Measurements from ENCODE around the gene C6orf89. TPM values are rescaled to one million over a fixed set of nuclear protein-coding genes. Genes with fewer than 3 reads are reported as not detected.
A peak's percentile ranks its signal among the peaks of the same experiment; 100 is the strongest.

The C6orf89 gene
- total RNA-seq, 1 experiment from 2014 or later, result 13.2 TPM

GRCh38 chr6:36850021-36850420 lies 35.7 kb upstream of the C6orf89 start (continued):
- TF ChIP-seq SMAD4 (CRISPR knock-in tag; IDR thresholded peaks at IDR 0.05), result no peak

DNA sequence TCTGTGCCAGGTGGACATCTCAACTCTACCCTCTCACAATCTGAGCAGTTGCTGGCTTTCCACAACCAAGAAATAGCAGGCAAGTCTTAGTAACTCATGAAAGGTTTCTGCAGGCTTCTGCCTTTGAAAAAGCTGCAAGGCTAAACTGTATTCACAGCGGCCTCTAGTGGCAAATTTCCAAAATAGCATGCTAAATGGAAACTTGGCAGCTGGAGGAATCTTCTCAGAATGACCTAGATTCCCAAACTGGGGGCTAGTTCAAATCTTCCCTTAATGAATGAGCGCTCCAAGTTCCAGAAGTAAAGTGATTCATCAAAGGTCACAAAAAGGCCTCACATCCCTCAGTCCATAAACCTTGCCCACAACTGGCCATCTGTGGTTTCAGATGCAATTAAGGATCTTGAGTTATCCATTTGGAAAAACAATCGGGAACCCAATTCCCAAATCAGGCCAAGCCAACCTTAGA lies 34.6 kb upstream of the C6orf89 start:
- peak; percentile 9; the same call in 1 of the 2 replicates for ATAC-seq
- TF ChIP-seq, protein P1, sequence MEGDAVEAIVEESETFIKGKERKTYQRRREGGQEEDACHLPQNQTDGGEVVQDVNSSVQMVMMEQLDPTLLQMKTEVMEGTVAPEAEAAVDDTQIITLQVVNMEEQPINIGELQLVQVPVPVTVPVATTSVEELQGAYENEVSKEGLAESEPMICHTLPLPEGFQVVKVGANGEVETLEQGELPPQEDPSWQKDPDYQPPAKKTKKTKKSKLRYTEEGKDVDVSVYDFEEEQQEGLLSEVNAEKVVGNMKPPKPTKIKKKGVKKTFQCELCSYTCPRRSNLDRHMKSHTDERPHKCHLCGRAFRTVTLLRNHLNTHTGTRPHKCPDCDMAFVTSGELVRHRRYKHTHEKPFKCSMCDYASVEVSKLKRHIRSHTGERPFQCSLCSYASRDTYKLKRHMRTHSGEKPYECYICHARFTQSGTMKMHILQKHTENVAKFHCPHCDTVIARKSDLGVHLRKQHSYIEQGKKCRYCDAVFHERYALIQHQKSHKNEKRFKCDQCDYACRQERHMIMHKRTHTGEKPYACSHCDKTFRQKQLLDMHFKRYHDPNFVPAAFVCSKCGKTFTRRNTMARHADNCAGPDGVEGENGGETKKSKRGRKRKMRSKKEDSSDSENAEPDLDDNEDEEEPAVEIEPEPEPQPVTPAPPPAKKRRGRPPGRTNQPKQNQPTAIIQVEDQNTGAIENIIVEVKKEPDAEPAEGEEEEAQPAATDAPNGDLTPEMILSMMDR (IDR thresholded peaks at IDR 0.05), result peak; percentile 75
- no peak for TF ChIP-seq GRHL2 (CRISPR knock-in tag; IDR thresholded peaks at IDR 0.05; ENCODE audit: insufficient replicate concordance, severe bottlenecking)
- Mint-ChIP-seq H3K36me3 (peaks cover 24% of the 10 kb centered on the region), H3K27me3 (ENCODE audit: low read depth) (no peaks in the 10 kb centered on the region; the same call in none of the 2 replicates), H3K9me3 (no peaks in the 10 kb centered on the region), H3K27ac (no peak overlapping the region; the same call in 1 of the 2 replicates), H3K4me3 (no peak overlapping the region), H3K4me1 (peaks cover 33% of the 10 kb centered on the region)
- CTCF ChIA-PET, result interaction anchor here (0.6 to 8.1 kb wide), 34 partner anchors 10 to 1829 kb away, joined by 3 to 179 read pairs (median 5); partner anchors contain the start of genes C6orf89 and PPIL1
- DNase-seq (ENCODE audit: low spot score), result peak; percentile 50
- POLR2A ChIA-PET, result interaction anchor here (0.6 kb wide), 1 partner anchor 872 kb away, joined by 6 read pairs; no protein-coding TSS in a partner anchor

- TF ChIP-seq ZNF423 (CRISPR knock-in tag; IDR thresholded peaks at IDR 0.05) (no peak), ZNF121 (CRISPR knock-in tag; IDR thresholded peaks at IDR 0.05) (no peak), FOXP4 (CRISPR knock-in tag; IDR thresholded peaks at IDR 0.05) (no peak), ZNF425 (CRISPR knock-in tag; conservative IDR thresholded peaks at IDR 0.05) (no peak), FOXP1 (CRISPR knock-in tag; IDR thresholded peaks at IDR 0.05; ENCODE audit: borderline replicate concordance) (no peak), MYBL2 (CRISPR knock-in tag; IDR thresholded peaks at IDR 0.05) (no peak), KAT7 (CRISPR knock-in tag; IDR thresholded peaks at IDR 0.05; ENCODE audit: borderline replicate concordance) (no peak), ARID4B (CRISPR knock-in tag; IDR thresholded peaks at IDR 0.05; ENCODE audit: borderline replicate concordance) (no peak), MXD4 (CRISPR knock-in tag; IDR thresholded peaks at IDR 0.05; ENCODE audit: borderline replicate concordance) (no peak), ZNF396 (CRISPR knock-in tag; IDR thresholded peaks at IDR 0.05; ENCODE audit: borderline replicate concordance) (no peak), ATF2 (CRISPR knock-in tag; IDR thresholded peaks at IDR 0.05; ENCODE audit: borderline replicate concordance, low read depth) (no peak)
- TF ChIP-seq, protein P2, sequence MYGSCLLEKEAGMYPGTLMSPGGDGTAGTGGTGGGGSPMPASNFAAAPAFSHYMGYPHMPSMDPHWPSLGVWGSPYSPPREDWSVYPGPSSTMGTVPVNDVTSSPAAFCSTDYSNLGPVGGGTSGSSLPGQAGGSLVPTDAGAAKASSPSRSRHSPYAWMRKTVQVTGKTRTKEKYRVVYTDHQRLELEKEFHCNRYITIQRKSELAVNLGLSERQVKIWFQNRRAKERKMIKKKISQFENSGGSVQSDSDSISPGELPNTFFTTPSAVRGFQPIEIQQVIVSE (CRISPR knock-in tag; IDR thresholded peaks at IDR 0.05; ENCODE audit: borderline replicate concordance), result no peak
- Mint-ChIP-seq H3K36me3 (peaks cover 28% of the 10 kb centered on the region), H3K4me3 (no peak overlapping the region), H3K4me1 (peaks cover 33% of the 10 kb centered on the region), H3K9me3 (no peaks in the 10 kb centered on the region), H3K27ac (no peak overlapping the region; the same call in 1 of the 2 replicates), H3K27me3 (ENCODE audit: low read depth) (no peaks in the 10 kb centered on the region; the same call in none of the 2 replicates)
- DNase-seq (ENCODE audit: low spot score) (no peak), ATAC-seq (no peak)
- CTCF ChIA-PET, result interaction anchor here (0.6 to 8.1 kb wide), 36 partner anchors 9 to 1829 kb away, joined by 3 to 179 read pairs (median 5); partner anchors contain the start of genes C6orf89 and PPIL1
- POLR2A ChIA-PET, result interaction anchor here (0.6 kb wide), 1 partner anchor 873 kb away, joined by 6 read pairs; no protein-coding TSS in a partner anchor
Observed at GRCh38 chr6:36851626-36852025, 34.1 kb upstream of the C6orf89 start.

All from WTC11 (cell line).